HG02943 (cell line): Measurements from ENCODE around the gene MAG.
"Not testable (repeated sequence)": the region's sequence is repeated elsewhere in the genome, so short reads cannot be mapped to it uniquely, and the experiment has no call there.

Experiments used
- ATAC-seq: cut with Tn5 transposase; IDR thresholded peaks from one replicate; pipeline ENCODE4 v1.9.1; 2021; ENCODE audit warnings: mild to moderate bottlenecking, low read depth, moderate library complexity; ENCODE audit not compliant: unreplicated experiment

MAG gene

GRCh38 chr19:35279985-35280821 lies 11.8 kb upstream of the MAG start:
- ATAC-seq: no peak

GRCh38 chr19:35281303-35281702 lies 10.7 kb upstream of the MAG start:
- no peak for ATAC-seq

GRCh38 chr19:35284153-35285094 lies 7.5 kb upstream of the MAG start:
- no peak for ATAC-seq

- no peak for ATAC-seq
Measured at GRCh38 chr19:35285095-35285449, 6.9 kb upstream of the MAG start.

- ATAC-seq: not testable (repeated sequence)
Measured at GRCh38 chr19:35285465-35285864, 6.5 kb upstream of the MAG start.

- ATAC-seq: not testable (repeated sequence)
Measured at GRCh38 chr19:35286101-35286500, 5.9 kb upstream of the MAG start.

GRCh38 chr19:35287713-35288112 lies 4.2 kb upstream of the MAG start:
- no peak for ATAC-seq

GRCh38 chr19:35288331-35288730 lies 3.6 kb upstream of the MAG start:
- ATAC-seq: no peak

GRCh38 chr19:35288906-35289305 lies 3.1 kb upstream of the MAG start:
- no peak for ATAC-seq

- no peak for ATAC-seq
Measured at GRCh38 chr19:35290381-35291127, 1.4 kb upstream of the MAG start.

GRCh38 chr19:35291259-35291658 lies 702 bp upstream of the MAG start:
- no peak for ATAC-seq

GRCh38 chr19:35292421-35293362 lies 731 bp downstream of the MAG start:
- ATAC-seq: no peak

- no peak for ATAC-seq
Measured at GRCh38 chr19:35293363-35293739, 1.4 kb downstream of the MAG start.

- no peak for ATAC-seq
Measured at GRCh38 chr19:35293808-35294207, 1.8 kb downstream of the MAG start.

GRCh38 chr19:35294328-35294727 lies 2.4 kb downstream of the MAG start:
- ATAC-seq: no peak

- ATAC-seq: no peak
Measured at GRCh38 chr19:35294859-35295791, 3.2 kb downstream of the MAG start.

- no peak for ATAC-seq
Measured at GRCh38 chr19:35295792-35296462, 4.0 kb downstream of the MAG start.
